Hippocampal formation (tissue), 2 donors: ENCODE data around the gene WDR33.
"Not testable (repeated sequence)": the region's sequence is repeated elsewhere in the genome, so short reads cannot be mapped to it uniquely, and the experiment has no call there.

Experiments
- DNase-seq, 2 donors: peaks; one replicate each; lab custom pipeline; 2025; lab: John Stamatoyannopoulos, UW

The WDR33 gene

GRCh38 chr2:127810156-127810618 is 784 bp downstream of the WDR33 start:
- no peak for DNase-seq

GRCh38 chr2:127807678-127808353 is 3.2 kb downstream of the WDR33 start:
- no peak for DNase-seq

GRCh38 chr2:127806860-127807259 is 4.1 kb downstream of the WDR33 start:
- not testable (repeated sequence) for DNase-seq

- DNase-seq, result no peak
Observed at GRCh38 chr2:127805491-127805890, 5.5 kb downstream of the WDR33 start.

GRCh38 chr2:127799926-127800325 is 11.0 kb downstream of the WDR33 start:
- DNase-seq, result no peak

- DNase-seq, result no peak
Observed at GRCh38 chr2:127796389-127796788, 14.6 kb downstream of the WDR33 start.

GRCh38 chr2:127794901-127795300 is 16.1 kb downstream of the WDR33 start:
- DNase-seq, result not testable (repeated sequence)

- DNase-seq, result no peak
Observed at GRCh38 chr2:127792805-127793204, 18.2 kb downstream of the WDR33 start.

GRCh38 chr2:127790694-127791529 is 20.1 kb downstream of the WDR33 start:
- no peak for DNase-seq

GRCh38 chr2:127786048-127786809 is 24.7 kb downstream of the WDR33 start:
- no peak for DNase-seq

GRCh38 chr2:127784965-127785518 is 25.9 kb downstream of the WDR33 start:
- no peak for DNase-seq

- DNase-seq, result no peak
Observed at GRCh38 chr2:127783101-127783500, 27.9 kb downstream of the WDR33 start.

GRCh38 chr2:127778850-127779249 is 32.1 kb downstream of the WDR33 start:
- DNase-seq, result no peak

- DNase-seq, result no peak
Observed at GRCh38 chr2:127778447-127778846, 32.5 kb downstream of the WDR33 start.

- no peak for DNase-seq
Observed at GRCh38 chr2:127776122-127776780, 34.7 kb downstream of the WDR33 start.

GRCh38 chr2:127771756-127772155 is 39.2 kb downstream of the WDR33 start:
- DNase-seq, result no peak

- no peak for DNase-seq
Observed at GRCh38 chr2:127770973-127771735, 39.8 kb downstream of the WDR33 start.

- not testable (repeated sequence) for DNase-seq
Observed at GRCh38 chr2:127770534-127770933, 40.4 kb downstream of the WDR33 start.

- DNase-seq, result no peak
Observed at GRCh38 chr2:127769587-127769986, 41.4 kb downstream of the WDR33 start.

GRCh38 chr2:127768775-127769479 is 42.0 kb downstream of the WDR33 start:
- DNase-seq, result no peak
